Measurements from ENCODE around the gene ROBO2.

Gene ROBO2

DNA sequence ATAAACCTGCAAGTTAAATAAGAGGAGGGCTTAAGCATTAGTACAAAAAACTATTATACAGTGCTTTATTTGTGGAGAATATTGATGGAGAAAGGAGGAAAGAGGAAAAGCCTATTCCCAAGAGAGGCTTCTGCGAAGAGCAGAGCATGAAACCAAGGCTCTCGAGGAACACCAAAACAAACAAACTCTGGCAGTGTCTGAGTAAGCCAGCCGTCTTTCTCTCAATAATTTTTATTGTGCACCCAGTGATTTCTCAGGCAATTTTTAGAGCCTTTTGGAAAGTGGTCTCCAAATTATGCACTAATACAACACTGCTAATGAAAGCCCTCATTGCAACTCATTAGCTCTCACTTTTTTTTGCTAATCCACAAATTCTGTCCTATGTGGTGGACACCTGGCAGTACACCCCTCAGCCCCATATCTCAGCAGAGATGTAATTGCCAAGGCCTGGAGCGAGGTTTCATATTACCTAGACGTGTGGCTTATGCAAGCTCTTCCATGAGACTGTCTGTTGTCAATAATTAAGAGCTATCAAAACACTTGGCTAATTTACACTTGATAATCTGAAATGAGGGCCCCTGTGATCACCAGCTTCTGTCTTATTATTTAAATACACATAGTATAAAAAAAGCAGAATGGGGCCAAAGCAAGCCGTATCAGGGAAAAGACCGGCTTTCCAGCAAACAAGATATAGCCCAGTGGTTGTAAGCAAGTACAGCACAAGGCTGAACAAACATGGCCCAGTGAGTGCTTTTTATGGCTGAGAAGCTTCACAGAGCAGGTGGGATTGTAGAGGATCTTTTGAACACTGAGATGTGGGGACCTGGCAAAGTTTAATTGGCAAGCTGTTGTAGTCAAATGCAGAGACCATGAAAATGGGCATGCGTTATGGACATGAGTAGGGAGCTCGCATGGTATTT is 216.9 kb downstream of the ROBO2 start:
- no peak for DNase-seq (ENCODE audit: low read depth)
- TF ChIP-seq, protein P1, sequence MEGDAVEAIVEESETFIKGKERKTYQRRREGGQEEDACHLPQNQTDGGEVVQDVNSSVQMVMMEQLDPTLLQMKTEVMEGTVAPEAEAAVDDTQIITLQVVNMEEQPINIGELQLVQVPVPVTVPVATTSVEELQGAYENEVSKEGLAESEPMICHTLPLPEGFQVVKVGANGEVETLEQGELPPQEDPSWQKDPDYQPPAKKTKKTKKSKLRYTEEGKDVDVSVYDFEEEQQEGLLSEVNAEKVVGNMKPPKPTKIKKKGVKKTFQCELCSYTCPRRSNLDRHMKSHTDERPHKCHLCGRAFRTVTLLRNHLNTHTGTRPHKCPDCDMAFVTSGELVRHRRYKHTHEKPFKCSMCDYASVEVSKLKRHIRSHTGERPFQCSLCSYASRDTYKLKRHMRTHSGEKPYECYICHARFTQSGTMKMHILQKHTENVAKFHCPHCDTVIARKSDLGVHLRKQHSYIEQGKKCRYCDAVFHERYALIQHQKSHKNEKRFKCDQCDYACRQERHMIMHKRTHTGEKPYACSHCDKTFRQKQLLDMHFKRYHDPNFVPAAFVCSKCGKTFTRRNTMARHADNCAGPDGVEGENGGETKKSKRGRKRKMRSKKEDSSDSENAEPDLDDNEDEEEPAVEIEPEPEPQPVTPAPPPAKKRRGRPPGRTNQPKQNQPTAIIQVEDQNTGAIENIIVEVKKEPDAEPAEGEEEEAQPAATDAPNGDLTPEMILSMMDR (IDR thresholded peaks at IDR 0.05; ENCODE audit: insufficient read depth, low read depth, low read length, missing control alignments) = no peak

DNA sequence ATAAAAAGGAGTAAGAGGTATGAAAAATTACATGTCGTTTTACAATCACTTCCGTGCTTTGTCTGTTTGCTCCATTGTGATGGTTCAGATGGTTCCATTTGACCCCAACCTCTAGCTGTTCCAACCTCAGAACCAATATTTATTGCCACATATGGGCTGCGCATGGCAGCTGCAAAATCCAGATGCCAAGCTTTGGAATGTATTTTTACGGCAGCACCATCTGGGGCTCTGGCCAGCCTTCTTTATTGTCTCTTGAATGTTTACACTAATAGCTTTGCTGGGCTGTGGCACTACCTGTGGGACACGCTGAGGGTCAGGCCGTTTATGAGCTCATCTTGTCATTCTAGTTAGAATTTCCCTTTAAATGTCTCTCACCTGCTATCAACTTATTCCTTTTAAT is 219.8 kb downstream of the ROBO2 start:
- DNase-seq (ENCODE audit: low read depth) = no peak
- TF ChIP-seq, protein P1 (IDR thresholded peaks at IDR 0.05; ENCODE audit: insufficient read depth, low read depth, low read length, missing control alignments) = no peak
- H3K4me3 ChIP-seq (ENCODE audit: low read depth, low read length) = no peak overlapping the region

More for the DNA sequence above, 216.9 kb downstream of the ROBO2 start:
- H3K4me3 ChIP-seq (ENCODE audit: low read depth, low read length) = no peak overlapping the region

DNA sequence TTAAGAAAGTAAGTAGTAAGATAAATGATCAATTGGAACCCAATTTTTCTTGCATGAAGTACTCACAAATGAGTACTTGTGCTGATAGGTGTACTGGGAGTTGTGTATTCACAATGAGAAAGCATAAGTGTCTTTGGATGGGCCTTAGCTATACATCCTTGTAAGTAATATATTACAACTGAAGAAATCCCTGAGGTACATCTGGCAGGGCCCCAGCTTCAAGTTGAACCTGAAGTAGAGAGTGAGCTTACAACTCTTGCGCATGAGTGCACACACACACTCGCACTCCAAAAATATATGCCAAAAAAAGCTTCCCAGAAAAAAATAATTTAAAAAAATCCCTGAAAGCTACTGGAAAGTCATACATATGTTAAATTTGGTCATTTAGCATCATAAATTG is 222.5 kb downstream of the ROBO2 start:
- no peak for DNase-seq (ENCODE audit: low read depth)
- TF ChIP-seq, protein P1 (IDR thresholded peaks at IDR 0.05; ENCODE audit: insufficient read depth, low read depth, low read length, missing control alignments) = no peak
- no peak overlapping the region for H3K4me3 ChIP-seq (ENCODE audit: low read depth, low read length)

DNA sequence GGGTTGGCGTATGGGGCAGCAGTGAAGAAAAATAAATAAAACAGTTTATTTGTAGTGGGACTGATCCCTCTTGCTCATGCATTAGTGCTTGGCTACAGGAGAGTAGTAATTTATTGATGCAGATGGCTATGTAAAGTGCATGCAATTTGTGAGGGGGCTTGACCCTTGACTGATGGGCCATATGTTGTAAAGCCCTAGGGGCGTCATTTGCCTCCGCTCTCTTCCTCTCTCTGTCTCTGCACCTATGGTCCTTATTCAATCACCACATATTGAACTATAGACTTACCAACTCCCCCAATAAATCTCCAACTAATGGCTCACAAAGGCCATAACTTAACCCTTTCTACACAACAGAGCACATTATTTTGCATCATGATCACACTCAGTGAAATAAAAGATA is 227.7 kb downstream of the ROBO2 start:
- TF ChIP-seq, protein P1 (IDR thresholded peaks at IDR 0.05; ENCODE audit: insufficient read depth, low read depth, low read length, missing control alignments) = no peak
- DNase-seq (ENCODE audit: low read depth) = no peak
- H3K4me3 ChIP-seq (ENCODE audit: low read depth, low read length) = no peak overlapping the region

DNA sequence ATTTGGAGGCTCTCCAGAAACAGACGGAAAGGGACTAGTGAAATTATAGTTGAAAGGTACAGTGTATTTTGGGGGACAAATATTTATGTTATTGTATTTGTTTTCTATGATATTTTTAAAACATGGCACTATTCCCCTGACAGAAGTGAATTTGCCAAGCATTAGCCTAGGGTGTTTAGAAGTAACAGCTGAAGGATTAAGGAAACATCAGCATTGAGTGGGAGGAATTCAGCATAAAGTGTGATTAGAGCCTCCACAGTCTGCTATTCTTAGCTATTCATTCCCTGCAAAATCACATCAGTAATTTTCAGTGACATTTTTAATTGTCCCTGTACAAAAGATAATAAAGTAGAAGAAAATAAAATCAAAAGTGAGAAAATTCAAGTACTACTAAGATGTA is 231.4 kb downstream of the ROBO2 start:
- TF ChIP-seq, protein P1 (IDR thresholded peaks at IDR 0.05; ENCODE audit: insufficient read depth, low read depth, low read length, missing control alignments) = no peak
- no peak overlapping the region for H3K4me3 ChIP-seq (ENCODE audit: low read depth, low read length)
- DNase-seq (ENCODE audit: low read depth) = no peak

DNA sequence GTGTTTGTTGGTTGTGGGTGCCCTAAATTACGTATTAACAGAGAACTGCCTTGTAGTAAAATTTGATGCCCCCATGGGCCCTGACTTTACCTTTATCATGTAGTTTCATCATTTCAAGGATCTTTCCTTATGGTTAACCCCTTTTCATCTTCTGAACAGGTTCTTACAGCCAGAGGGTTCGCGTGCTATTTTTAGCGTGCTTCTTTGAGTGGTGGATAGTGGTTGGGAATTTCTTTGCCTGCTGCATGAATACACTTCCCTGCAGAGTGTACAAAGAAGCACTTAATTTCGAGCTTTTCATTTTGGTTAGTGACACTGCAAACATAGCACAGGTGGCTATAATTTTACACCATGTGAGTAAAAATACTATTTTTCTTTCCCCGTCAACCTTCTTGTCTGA is 231.8 kb downstream of the ROBO2 start:
- no peak for DNase-seq (ENCODE audit: low read depth)
- TF ChIP-seq, protein P1 (IDR thresholded peaks at IDR 0.05; ENCODE audit: insufficient read depth, low read depth, low read length, missing control alignments) = no peak
- H3K4me3 ChIP-seq (ENCODE audit: low read depth, low read length) = no peak overlapping the region

All from GM12865 (cell line).